OCI-LY3 (cell line): ENCODE results near the gene TNIP1.
A peak's percentile ranks its signal among the peaks of the same experiment; 100 is the strongest.

Experiments
- H2AFZ ChIP-seq: fragments of 200-600, 300-600 bp; shearing (Covaris generic); 2 replicates; pipeline ENCODE4 v1.6.0; 2014; ENCODE audit warnings: antibody characterized with exemption, low read depth, low read length
- H3K27ac ChIP-seq: fragments of 200-600, 300-600 bp; sonication (generic); 2 replicates; pipeline ENCODE4 v1.5.1; 2014; ENCODE audit warnings: mild to moderate bottlenecking, low read length, moderate library complexity, mixed read lengths
- H3K27me3 ChIP-seq: fragments of 200-600, 300-600 bp; sonication (generic); 2 replicates; pipeline ENCODE4 v1.6.1; 2014; ENCODE audit warnings: low read depth, low read length, mixed read lengths
- H3K36me3 ChIP-seq: fragments of 200-600, 300-600 bp; sonication (generic); replicated peaks from 2 replicates; pipeline ENCODE3; 2014; ENCODE audit warnings: low read depth, low read length, mixed read lengths
- H3K4me1 ChIP-seq: fragments of 300-600, 200-600 bp; sonication (generic); 2 replicates; pipeline ENCODE4 v1.6.1; 2014; ENCODE audit warnings: low read length, mixed read lengths
- H3K4me2 ChIP-seq: fragments of 200-600, 300-600 bp; sonication (generic); 2 replicates; pipeline ENCODE4 v1.6.1; 2014; ENCODE audit warnings: low read length, mixed read lengths
- H3K4me3 ChIP-seq: fragments of 300-600, 200-600 bp; sonication (generic); 2 replicates; pipeline ENCODE4 v1.5.1; 2014; ENCODE audit warnings: antibody characterized with exemption, mild to moderate bottlenecking, low read length, moderate library complexity
- H3K79me2 ChIP-seq: fragments of 300-600, 200-600 bp; shearing (Covaris generic); 2 replicates; pipeline ENCODE4 v1.6.1; 2014; ENCODE audit warnings: mild to moderate bottlenecking, low read length, mixed read lengths
- H3K9ac ChIP-seq: fragments of 300-600, 200-600 bp; shearing (Covaris generic); 2 replicates; pipeline ENCODE4 v1.6.0; 2014; ENCODE audit warnings: mild to moderate bottlenecking, low read length, moderate library complexity
- H3K9me3 ChIP-seq: fragments of 200-600, 300-600 bp; shearing (Covaris generic); 2 replicates; pipeline ENCODE4 v1.6.1; 2014; ENCODE audit warnings: low read length, mixed read lengths; ENCODE audit not compliant: insufficient read depth
- H4K20me1 ChIP-seq: fragments of 200-600, 300-600 bp; sonication (generic); 2 replicates; pipeline ENCODE4 v1.6.1; 2016; ENCODE audit warnings: low read length, mixed read lengths; ENCODE audit not compliant: insufficient read depth
- EZH2phosphoT487 ChIP-seq: fragments of 200-600 bp; shearing (Covaris generic); IDR thresholded peaks from 2 replicates; pipeline ENCODE4 v1.6.1; 2018; ENCODE audit warnings: antibody characterized with exemption, mixed run types, low read depth
- TF ChIP-seq, protein P1 (sequence below): fragments of 200-600, 300-600 bp; sonication (generic); IDR thresholded peaks from 2 replicates; pipeline ENCODE4 v1.5.1; 2014; ENCODE audit warnings: antibody characterized with exemption, low read length, low read depth

TNIP1 gene

DNA sequence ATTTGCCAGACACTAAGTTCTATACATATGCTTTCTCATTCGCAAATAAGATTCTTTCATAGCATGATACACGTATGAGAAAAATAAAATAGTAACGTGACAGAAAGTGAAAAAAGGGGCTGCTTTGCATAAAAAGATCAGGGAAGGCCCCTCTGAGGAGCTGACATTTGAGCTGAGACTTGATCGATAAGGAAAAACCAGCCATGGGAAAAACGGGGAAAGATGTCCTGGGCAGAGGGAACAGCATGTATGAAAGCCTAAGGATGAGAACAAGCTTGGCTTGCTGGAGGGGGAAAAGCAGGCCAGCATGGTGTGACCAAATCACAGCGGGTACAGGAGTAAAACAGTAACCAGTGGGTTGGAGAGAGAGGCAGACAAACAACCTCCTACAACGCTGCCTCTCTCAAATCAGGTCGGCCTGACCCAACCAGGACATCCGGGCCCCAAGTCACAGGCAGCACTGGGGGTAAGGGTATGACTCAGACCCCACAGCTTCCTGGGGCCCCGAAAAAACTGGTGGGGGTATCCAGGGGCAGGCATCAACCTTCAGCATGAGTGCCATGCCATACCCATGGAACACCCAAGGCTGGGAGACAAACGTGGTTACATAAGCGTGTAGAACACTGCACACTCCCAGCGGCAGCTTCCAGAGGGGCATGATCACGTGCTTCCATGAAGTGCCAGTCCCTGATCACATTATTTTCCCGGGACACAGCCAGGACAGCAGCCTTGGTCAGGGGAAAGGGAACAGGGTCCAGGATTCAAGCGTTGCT lies 2.2 kb downstream of the TNIP1 start:
- peak overlapping the region; percentile 96 for H3K9ac ChIP-seq
- H3K27ac ChIP-seq, result peak overlapping the region; percentile 99
- peaks cover 97% of the 10 kb centered on the region for H3K79me2 ChIP-seq
- peak overlapping the region; percentile 98 for H3K4me2 ChIP-seq
- H3K4me3 ChIP-seq, result peak overlapping the region; percentile 93
- H2AFZ ChIP-seq, result no peak overlapping the region
- no peaks in the 10 kb centered on the region for H3K9me3 ChIP-seq
- peaks cover 48% of the 10 kb centered on the region for H3K36me3 ChIP-seq
- H4K20me1 ChIP-seq, result peaks cover 45% of the 10 kb centered on the region
- TF ChIP-seq, protein P1, sequence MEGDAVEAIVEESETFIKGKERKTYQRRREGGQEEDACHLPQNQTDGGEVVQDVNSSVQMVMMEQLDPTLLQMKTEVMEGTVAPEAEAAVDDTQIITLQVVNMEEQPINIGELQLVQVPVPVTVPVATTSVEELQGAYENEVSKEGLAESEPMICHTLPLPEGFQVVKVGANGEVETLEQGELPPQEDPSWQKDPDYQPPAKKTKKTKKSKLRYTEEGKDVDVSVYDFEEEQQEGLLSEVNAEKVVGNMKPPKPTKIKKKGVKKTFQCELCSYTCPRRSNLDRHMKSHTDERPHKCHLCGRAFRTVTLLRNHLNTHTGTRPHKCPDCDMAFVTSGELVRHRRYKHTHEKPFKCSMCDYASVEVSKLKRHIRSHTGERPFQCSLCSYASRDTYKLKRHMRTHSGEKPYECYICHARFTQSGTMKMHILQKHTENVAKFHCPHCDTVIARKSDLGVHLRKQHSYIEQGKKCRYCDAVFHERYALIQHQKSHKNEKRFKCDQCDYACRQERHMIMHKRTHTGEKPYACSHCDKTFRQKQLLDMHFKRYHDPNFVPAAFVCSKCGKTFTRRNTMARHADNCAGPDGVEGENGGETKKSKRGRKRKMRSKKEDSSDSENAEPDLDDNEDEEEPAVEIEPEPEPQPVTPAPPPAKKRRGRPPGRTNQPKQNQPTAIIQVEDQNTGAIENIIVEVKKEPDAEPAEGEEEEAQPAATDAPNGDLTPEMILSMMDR, result no peak
- TF ChIP-seq EZH2phosphoT487, result no peak
- no peaks in the 10 kb centered on the region for H3K27me3 ChIP-seq
- H3K4me1 ChIP-seq, result peaks cover 63% of the 10 kb centered on the region

DNA sequence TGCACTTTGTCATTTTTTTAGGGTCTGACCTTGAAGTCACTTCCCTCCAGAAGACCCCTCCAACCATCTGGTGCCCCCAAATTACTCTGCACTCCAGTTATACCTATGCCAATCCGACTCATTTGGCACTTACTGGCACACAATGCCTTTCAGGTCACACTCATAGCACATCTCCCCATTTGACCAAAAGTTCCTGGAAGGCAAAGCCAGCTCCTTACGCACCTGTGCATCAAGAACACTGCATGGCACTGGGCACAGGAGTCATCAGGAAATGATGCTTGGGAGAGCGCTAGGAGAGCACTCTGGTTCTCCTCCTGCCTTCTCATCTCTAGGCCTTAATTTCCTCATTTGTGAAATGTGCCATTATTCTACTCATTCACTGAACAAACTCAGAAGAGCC lies 2.9 kb downstream of the TNIP1 start:
- Histone ChIP-seq H2AFZ (no peak overlapping the region), H3K4me3 (peak overlapping the region; percentile 93), H3K36me3 (peaks cover 55% of the 10 kb centered on the region), H3K9me3 (no peaks in the 10 kb centered on the region), H3K4me2 (peak overlapping the region; percentile 98), H3K27me3 (no peaks in the 10 kb centered on the region), H3K9ac (peak overlapping the region; percentile 96), H3K4me1 (peaks cover 56% of the 10 kb centered on the region), H3K79me2 (peaks cover 97% of the 10 kb centered on the region), H3K27ac (peak overlapping the region; percentile 99), H4K20me1 (peaks cover 53% of the 10 kb centered on the region)
- no peak for TF ChIP-seq EZH2phosphoT487
- TF ChIP-seq, protein P1, result no peak

DNA sequence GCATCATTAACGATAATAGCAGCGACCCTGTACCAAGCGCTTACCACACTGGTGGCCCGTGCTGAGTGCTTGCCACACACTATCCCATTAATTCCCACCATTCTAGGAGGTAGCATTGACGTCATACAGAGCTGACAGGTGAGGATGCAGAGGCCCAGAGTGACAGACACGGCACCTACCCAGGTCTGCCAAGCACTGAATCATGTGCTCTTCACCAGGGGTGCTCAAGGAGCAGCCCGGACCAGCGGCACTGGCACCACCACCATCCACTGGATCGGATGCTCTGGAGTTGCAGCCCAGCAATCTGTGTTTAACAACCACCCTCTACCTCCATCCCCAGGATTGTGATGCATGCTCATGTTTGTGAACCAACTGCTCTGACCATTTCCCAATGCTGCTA lies 3.4 kb downstream of the TNIP1 start:
- Histone ChIP-seq H3K79me2 (peaks cover 97% of the 10 kb centered on the region), H3K4me2 (peak overlapping the region; percentile 98), H2AFZ (no peak overlapping the region), H3K9me3 (no peaks in the 10 kb centered on the region), H3K4me3 (peak overlapping the region; percentile 93), H3K4me1 (peaks cover 55% of the 10 kb centered on the region), H4K20me1 (peaks cover 58% of the 10 kb centered on the region), H3K9ac (peak overlapping the region; percentile 96; the same call in 1 of the 2 replicates), H3K36me3 (peaks cover 53% of the 10 kb centered on the region), H3K27me3 (no peaks in the 10 kb centered on the region), H3K27ac (no peak overlapping the region)
- TF ChIP-seq, protein P1, result no peak
- no peak for TF ChIP-seq EZH2phosphoT487

DNA sequence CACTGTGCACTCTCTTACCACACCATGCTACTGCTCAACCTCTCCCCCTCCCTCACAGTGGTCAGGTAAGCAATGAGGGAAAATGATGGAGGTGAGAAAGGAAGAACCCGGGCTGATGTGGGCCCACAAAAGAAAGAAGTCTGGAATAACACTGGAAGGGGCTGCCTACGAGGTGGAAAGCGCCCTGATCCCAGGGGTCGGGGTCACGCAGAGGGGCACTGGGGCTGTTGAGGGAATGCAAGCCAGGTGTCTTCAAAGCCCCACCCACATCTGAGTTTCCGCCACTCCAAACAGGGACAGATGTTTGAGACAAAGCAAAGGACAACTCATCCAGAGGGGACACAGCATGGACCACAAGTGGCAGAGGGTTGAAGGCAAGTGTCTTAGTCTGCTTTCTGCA lies 4.2 kb downstream of the TNIP1 start:
- peaks cover 57% of the 10 kb centered on the region for H3K36me3 ChIP-seq

More for the DNA sequence above, 4.2 kb downstream of the TNIP1 start:
- Histone ChIP-seq H3K4me1 (peaks cover 56% of the 10 kb centered on the region), H3K9me3 (no peaks in the 10 kb centered on the region), H2AFZ (no peak overlapping the region), H3K4me2 (no peak overlapping the region), H3K27me3 (no peaks in the 10 kb centered on the region), H3K27ac (no peak overlapping the region), H3K4me3 (no peak overlapping the region), H3K9ac (no peak overlapping the region), H3K79me2 (peaks cover 98% of the 10 kb centered on the region), H4K20me1 (peaks cover 66% of the 10 kb centered on the region)
- no peak for TF ChIP-seq EZH2phosphoT487
- TF ChIP-seq, protein P1, result no peak
